Keratinocyte (primary cell): ENCODE measurements around the gene SH3RF2. TPM values are rescaled to one million over a fixed set of nuclear protein-coding genes. Genes with fewer than 3 reads are reported as not detected.

ENCODE experiments used
- DNase-seq: peaks from one replicate; pipeline ENCODE4 v3.0.0-alpha.2; 2011; ENCODE audit warnings: low read depth, missing footprints, low spot score
- FAIRE-seq: peaks from 2 replicates; lab custom pipeline; 2011; peaks lifted over from hg19 to GRCh38; lab: Jason Lieb, UNC
- H2AFZ ChIP-seq: 2 replicates; pipeline ENCODE4 v1.6.0; 2012; ENCODE audit warnings: low read length, control low read depth, inconsistent platforms; ENCODE audit not compliant: control insufficient read depth
- H3K27ac ChIP-seq: 2 replicates; pipeline ENCODE4 v1.5.1; 2011; ENCODE audit warnings: low read length; ENCODE audit not compliant: control insufficient read depth, insufficient read depth
- H3K27me3 ChIP-seq: 3 replicates; pipeline ENCODE4 v1.6.0; 2011; ENCODE audit warnings: low read length; ENCODE audit not compliant: control insufficient read depth, insufficient read depth; ENCODE audit errors: extremely low read depth
- H3K36me3 ChIP-seq, 2 experiments: 2 replicates in 1 of 2; 3 replicates in 1 of 2; pipeline ENCODE4 v1.5.1; 2011; ENCODE audit warnings: low read length in 2 of 2, mild to moderate bottlenecking in 1 of 2; ENCODE audit not compliant: control insufficient read depth in 2 of 2, insufficient read depth in 2 of 2; ENCODE audit errors: extremely low read depth in 1 of 2
- H3K4me1 ChIP-seq: 3 replicates; pipeline ENCODE4 v1.5.1; 2011; ENCODE audit warnings: low read length; ENCODE audit not compliant: control insufficient read depth, insufficient read depth; ENCODE audit errors: extremely low read depth
- H3K4me2 ChIP-seq: 3 replicates; pipeline ENCODE4 v1.6.0; 2011; ENCODE audit warnings: low read depth, low read length; ENCODE audit not compliant: control insufficient read depth, insufficient read depth; ENCODE audit errors: extremely low read depth
- H3K4me3 ChIP-seq, 3 experiments: fragments of 200-600 bp in 1 of 3; sonication (generic) in 1 of 3; 2 replicates in 2 of 3; 3 replicates in 1 of 3; pipeline ENCODE4 v1.5.1; 2011 to 2016; ENCODE audit warnings: low read length in 3 of 3, mild to moderate bottlenecking in 3 of 3, control low read depth in 2 of 3, inconsistent platforms in 1 of 3, low read depth in 1 of 3, mixed read lengths in 1 of 3, mixed run types in 1 of 3, moderate library complexity in 1 of 3; ENCODE audit not compliant: control insufficient read depth in 2 of 3, insufficient read depth in 2 of 3; ENCODE audit errors: extremely low read depth in 1 of 3
- H3K79me2 ChIP-seq: 2 replicates; pipeline ENCODE4 v1.6.0; 2012; ENCODE audit warnings: low read length; ENCODE audit not compliant: control insufficient read depth, insufficient read depth
- H3K9ac ChIP-seq: 3 replicates; pipeline ENCODE4 v1.6.0; 2011; ENCODE audit warnings: low read length; ENCODE audit not compliant: control insufficient read depth, insufficient read depth; ENCODE audit errors: extremely low read depth
- H3K9me1 ChIP-seq: 3 replicates; pipeline ENCODE4 v1.6.0; 2011; ENCODE audit warnings: low read length; ENCODE audit not compliant: control insufficient read depth, insufficient read depth; ENCODE audit errors: extremely low read depth
- H3K9me3 ChIP-seq: 2 replicates; pipeline ENCODE4 v1.5.1; 2012; ENCODE audit warnings: low read depth, low read length; ENCODE audit not compliant: control insufficient read depth
- H4K20me1 ChIP-seq: 3 replicates; pipeline ENCODE4 v1.6.0; 2011; ENCODE audit warnings: low read length; ENCODE audit not compliant: control insufficient read depth, insufficient read depth; ENCODE audit errors: extremely low read depth
- CTCF ChIP-seq, 3 experiments: IDR thresholded peaks in 1 of 3; conservative IDR thresholded peaks in 1 of 3; optimal IDR thresholded peaks in 1 of 3; 2 replicates in 2 of 3; 3 replicates in 1 of 3; pipeline versions ENCODE3 to v1.5.1; 2011; ENCODE audit warnings: low read length in 3 of 3, mild to moderate bottlenecking in 3 of 3, moderate library complexity in 2 of 3, control low read depth in 1 of 3, inconsistent platforms in 1 of 3; ENCODE audit not compliant: insufficient read depth in 2 of 3; ENCODE audit errors: extremely low read depth in 1 of 3
- EZH2 ChIP-seq: IDR thresholded peaks from one replicate; pipeline ENCODE4 v1.6.1; 2012; ENCODE audit warnings: inconsistent platforms, mild to moderate bottlenecking, low read length, moderate library complexity
- dilution Hi-C: fragments of 300-500 bp; cut with MboI; formaldehyde crosslinking; loops from one replicate; pipeline ENCODE4 v1.7.0; 2020; ENCODE audit warnings: low sequenced_read_pairs; ENCODE audit not compliant: extremely low pct_ligation_motif_present
- polyA plus RNA-seq, 5 experiments: library from polyadenylated mRNA; depleted of rRNA in 3 of 5; stranded (reverse) in 3 of 5; stranded (forward) in 1 of 5; unstranded in 1 of 5; fragments of >200 nt; gene quantifications; 1 replicate in 1 of 5; 2 replicates in 3 of 5; 3 replicates in 1 of 5; pipeline versions ENCODE4 v1.2.1 to v1.2.3, GENCODE V29; 2011 to 2012; ENCODE audit warnings: missing spikeins in 2 of 5, low read depth in 1 of 5, low replicate concordance in 1 of 5

SH3RF2 gene
- polyA plus RNA-seq, 1 donor (not counting 4 experiments of a cell fraction or from before 2014, with no cell fraction given) = 43.7 TPM

- dilution Hi-C loops = no loop called here
- Histone ChIP-seq H3K4me2 (no peak overlapping the region), H3K9me3 (no peaks in the 10 kb centered on the region), H3K36me3 (peaks cover 19 to 23% of the 10 kb centered on the region in 2 experiments), H3K79me2 (peaks cover 42% of the 10 kb centered on the region), H3K27me3 (no peaks in the 10 kb centered on the region), H3K4me3 (no peak overlapping the region), H3K4me1 (peaks cover 8% of the 10 kb centered on the region), H4K20me1 (no peaks in the 10 kb centered on the region), H2AFZ (no peak overlapping the region), H3K27ac (no peak overlapping the region), H3K9me1 (peaks cover 2% of the 10 kb centered on the region), H3K9ac (no peak overlapping the region)
- FAIRE-seq (no peak), DNase-seq (no peak)
- no peak for TF ChIP-seq EZH2
- no peak for TF ChIP-seq CTCF (optimal IDR thresholded peaks at IDR 0.05 in 1 of 3, IDR thresholded peaks at IDR 0.05 in 1 of 3, conservative IDR thresholded peaks at IDR 0.05 in 1 of 3; ENCODE audit: extremely low read depth in 1 of 3, insufficient read depth in 2 of 3, low read length in 3 of 3)
Observed at GRCh38 chr5:146032911-146033310, 96.5 kb downstream of the SH3RF2 start.

GRCh38 chr5:146034127-146034526 is 97.7 kb downstream of the SH3RF2 start:
- H3K27ac ChIP-seq = no peak overlapping the region
- FAIRE-seq (no peak), DNase-seq (no peak)
- no peaks in the 10 kb centered on the region for H3K9me3 ChIP-seq
- H3K9ac ChIP-seq = no peak overlapping the region
- no peak overlapping the region for H3K4me3 ChIP-seq
- peaks cover 31% of the 10 kb centered on the region for H3K79me2 ChIP-seq
- no peak overlapping the region for H3K4me2 ChIP-seq
- no peaks in the 10 kb centered on the region for H4K20me1 ChIP-seq
- H2AFZ ChIP-seq = no peak overlapping the region
- TF ChIP-seq EZH2 (no peak), CTCF (optimal IDR thresholded peaks at IDR 0.05 in 1 of 3, IDR thresholded peaks at IDR 0.05 in 1 of 3, conservative IDR thresholded peaks at IDR 0.05 in 1 of 3; ENCODE audit: extremely low read depth in 1 of 3, insufficient read depth in 2 of 3, low read length in 3 of 3) (peak in 1 of 3 experiments; percentile 14)
- peaks cover 11 to 19% of the 10 kb centered on the region in 2 experiments for H3K36me3 ChIP-seq
- peaks cover 2% of the 10 kb centered on the region for H3K9me1 ChIP-seq
- H3K4me1 ChIP-seq = no peaks in the 10 kb centered on the region
- H3K27me3 ChIP-seq = no peaks in the 10 kb centered on the region
- dilution Hi-C loops = no loop called here
